Upper lobe of left lung (tissue), 6 donors: ENCODE measurements around the gene NREP. TPM values are rescaled to one million over a fixed set of nuclear protein-coding genes. Genes with fewer than 3 reads are reported as not detected.

Source experiments
- ATAC-seq, 2 donors: fragments of 200-7000 bp; cut with Tn5 transposase; one replicate each; pipeline ENCODE4 v1.9.1; 2022; ENCODE audit warnings: mild to moderate bottlenecking in 2 of 2, moderate library complexity in 2 of 2; ENCODE audit not compliant: low FRiP score in 2 of 2
- DNase-seq, 2 donors: peaks; one replicate each; pipeline ENCODE4 v3.0.0-alpha.2; 2019 to 2020
- H3K27ac ChIP-seq, 4 donors: fragments of 200-600 bp; sonication (generic); one replicate each; pipeline ENCODE4 v1.5.1; 2016 to 2019
- H3K27me3 ChIP-seq, 4 donors: fragments of 200-600 bp; sonication (generic); one replicate each; pipeline ENCODE4 v1.5.1; 2017 to 2019
- H3K36me3 ChIP-seq, 4 donors: fragments of 200-600 bp; sonication (generic); one replicate each; pipeline ENCODE4 v1.5.1; 2016 to 2019
- H3K4me1 ChIP-seq, 4 donors: fragments of 200-600 bp; sonication (generic); one replicate each; pipeline ENCODE4 v1.5.1; 2018 to 2019
- H3K4me3 ChIP-seq, 4 donors: fragments of 200-600 bp; sonication (generic); one replicate each; pipeline ENCODE4 v1.5.1; 2017 to 2019; ENCODE audit warnings: mild to moderate bottlenecking in 2 of 4, moderate library complexity in 1 of 4
- H3K9me3 ChIP-seq, 4 donors: fragments of 200-600 bp; sonication (generic); one replicate each; pipeline ENCODE4 v1.5.1; 2018 to 2019
- EP300 ChIP-seq, 4 donors: sonication (generic); formaldehyde crosslinking; IDR thresholded peaks; one replicate each; pipeline ENCODE4 v1.5.1; 2017; ENCODE audit warnings: antibody characterized with exemption in 4 of 4, control low read depth in 2 of 4
- POLR2A ChIP-seq, 4 donors: fragments of 450-650 bp; IDR thresholded peaks; one replicate each; pipeline ENCODE4 v1.5.1; 2016 to 2017; ENCODE audit warnings: antibody characterized with exemption in 4 of 4, mild to moderate bottlenecking in 2 of 4
- POLR2AphosphoS5 ChIP-seq, 2 donors: sonication (generic); formaldehyde crosslinking; IDR thresholded peaks; one replicate each; pipeline ENCODE4 v1.5.1; 2017; ENCODE audit warnings: antibody characterized with exemption in 2 of 2
- WGBS, 2 donors: methylation state at CpG; one replicate each; pipeline ENCODE4 v1.1.5; 2017 to 2018; 5-methylcytosine and 5-hydroxymethylcytosine counted together
- small RNA-seq, 4 donors: library from RNA; depleted of rRNA; stranded (forward); fragments of <200 nt; gene quantifications; one replicate each; pipeline ENCODE3, GENCODE V24; 2016
- total RNA-seq, 6 donors: library from RNA; depleted of rRNA in 4 of 6; stranded (reverse); fragments of >200 nt in 4 of 6; gene quantifications; one replicate each; pipeline versions ENCODE4 v1.1.0 to v1.2.1, GENCODE V29; 2016 to 2021
- TF ChIP-seq, protein P1 (sequence below), 6 experiments: fragments of 450-650 bp in 4 of 6; fragments of 200-600 bp in 2 of 6; sonication (generic) in 2 of 6; IDR thresholded peaks; one replicate each; pipeline ENCODE4 v1.5.1; 2016 to 2019; ENCODE audit warnings: antibody characterized with exemption in 6 of 6
- donor health status: DM: no; HTN: no; CAD: no; lungs with moderate emphysema.
- donor health status: DM: no; HTN: yes; CAD: no; lungs with severe emphysema.

NREP gene
- total RNA-seq, 6 donors from 2014 or later: 5.0 to 17.9 (median 12.5) TPM

- no peaks in the 10 kb centered on the region for H3K27me3 ChIP-seq
- H3K4me1 ChIP-seq: peaks cover 11 to 15% (median 14%) of the 10 kb centered on the region in 4 donors
- 75 to 82% methylated on average over 6 of the region's 6 CpGs for WGBS, 2 donors
- DNase-seq: no peak
- H3K36me3 ChIP-seq: no peaks in the 10 kb centered on the region
- no peaks in the 10 kb centered on the region for H3K9me3 ChIP-seq
- TF ChIP-seq POLR2AphosphoS5 (IDR thresholded peaks at IDR 0.05) (no peak), EP300 (IDR thresholded peaks at IDR 0.05) (no peak), POLR2A (IDR thresholded peaks at IDR 0.05) (no peak)
- TF ChIP-seq, protein P1, sequence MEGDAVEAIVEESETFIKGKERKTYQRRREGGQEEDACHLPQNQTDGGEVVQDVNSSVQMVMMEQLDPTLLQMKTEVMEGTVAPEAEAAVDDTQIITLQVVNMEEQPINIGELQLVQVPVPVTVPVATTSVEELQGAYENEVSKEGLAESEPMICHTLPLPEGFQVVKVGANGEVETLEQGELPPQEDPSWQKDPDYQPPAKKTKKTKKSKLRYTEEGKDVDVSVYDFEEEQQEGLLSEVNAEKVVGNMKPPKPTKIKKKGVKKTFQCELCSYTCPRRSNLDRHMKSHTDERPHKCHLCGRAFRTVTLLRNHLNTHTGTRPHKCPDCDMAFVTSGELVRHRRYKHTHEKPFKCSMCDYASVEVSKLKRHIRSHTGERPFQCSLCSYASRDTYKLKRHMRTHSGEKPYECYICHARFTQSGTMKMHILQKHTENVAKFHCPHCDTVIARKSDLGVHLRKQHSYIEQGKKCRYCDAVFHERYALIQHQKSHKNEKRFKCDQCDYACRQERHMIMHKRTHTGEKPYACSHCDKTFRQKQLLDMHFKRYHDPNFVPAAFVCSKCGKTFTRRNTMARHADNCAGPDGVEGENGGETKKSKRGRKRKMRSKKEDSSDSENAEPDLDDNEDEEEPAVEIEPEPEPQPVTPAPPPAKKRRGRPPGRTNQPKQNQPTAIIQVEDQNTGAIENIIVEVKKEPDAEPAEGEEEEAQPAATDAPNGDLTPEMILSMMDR (IDR thresholded peaks at IDR 0.05): no peak
- ATAC-seq: no peak
- no peak overlapping the region for H3K4me3 ChIP-seq
- H3K27ac ChIP-seq: peak overlapping the region in 1 of 4 donors; percentile 30
Observed at GRCh38 chr5:111682121-111682520, 74.9 kb downstream of the NREP start.

DNA sequence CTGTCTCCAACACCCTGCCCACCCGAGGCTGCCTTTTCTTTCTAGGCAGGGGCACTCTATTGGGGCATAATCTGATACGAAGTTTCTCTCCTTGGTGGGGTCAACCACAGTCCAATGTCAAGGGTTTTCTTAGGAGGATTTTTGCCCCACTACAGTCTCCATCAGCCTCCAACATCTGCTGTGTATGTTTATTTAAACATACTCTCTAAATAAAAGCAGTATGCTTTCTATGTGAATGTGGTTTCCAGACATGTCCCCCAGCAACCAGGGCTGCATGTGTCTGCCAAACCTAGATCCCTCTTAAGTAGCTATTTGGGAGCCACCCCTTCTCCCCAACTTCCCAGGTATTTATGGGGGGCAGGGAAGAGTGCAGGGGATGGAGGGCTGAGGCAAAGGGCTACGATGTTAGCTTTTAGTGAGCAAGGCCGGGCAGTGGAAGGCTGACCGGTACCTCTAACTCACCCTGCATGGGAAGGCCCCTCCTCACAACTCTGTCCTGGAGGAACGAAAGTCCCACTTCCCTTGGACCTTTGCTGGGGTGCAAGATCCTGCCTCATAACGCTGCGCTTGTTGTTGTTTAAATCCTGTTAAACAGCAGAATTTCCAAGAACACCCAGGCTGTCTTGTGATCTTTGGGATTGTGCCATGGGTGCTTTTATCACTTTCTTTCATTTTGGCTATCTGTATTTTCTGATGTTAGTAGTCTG is 75.4 kb downstream of the NREP start:
- TF ChIP-seq POLR2A (IDR thresholded peaks at IDR 0.05): no peak
- TF ChIP-seq, protein P1 (IDR thresholded peaks at IDR 0.05): no peak
- no peak for TF ChIP-seq EP300 (IDR thresholded peaks at IDR 0.05)
- no peak for TF ChIP-seq POLR2AphosphoS5 (IDR thresholded peaks at IDR 0.05)
- H3K4me1 ChIP-seq: peaks cover 11 to 15% (median 14%) of the 10 kb centered on the region in 4 donors
- no peaks in the 10 kb centered on the region for H3K9me3 ChIP-seq
- H3K4me3 ChIP-seq: no peak overlapping the region
- DNase-seq (no peak), ATAC-seq (peak in 1 of 2 donors; percentile 4)
- peak overlapping the region in 2 of 4 donors; percentile 2 to 30 for H3K27ac ChIP-seq
- no peaks in the 10 kb centered on the region for H3K27me3 ChIP-seq
- H3K36me3 ChIP-seq: no peaks in the 10 kb centered on the region
- WGBS, 2 donors: 55 to 71% methylated on average over 7 to 8 of the region's 8 CpGs

GRCh38 chr5:111680737-111681413 is 76.1 kb downstream of the NREP start:
- Histone ChIP-seq H3K27ac (peak overlapping the region in 3 of 4 donors; percentile 30 to 42 (median 32)), H3K9me3 (no peaks in the 10 kb centered on the region), H3K4me1 (peaks cover 11 to 15% (median 14%) of the 10 kb centered on the region in 4 donors), H3K27me3 (no peaks in the 10 kb centered on the region), H3K4me3 (no peak overlapping the region), H3K36me3 (no peaks in the 10 kb centered on the region)
- TF ChIP-seq POLR2AphosphoS5 (IDR thresholded peaks at IDR 0.05) (peak; percentile 8 to 41), EP300 (IDR thresholded peaks at IDR 0.05) (no peak)
- DNase-seq (peak in 1 of 2 donors; percentile 47), ATAC-seq (peak; percentile 47 to 75)
- WGBS, 2 donors: 17 to 23% methylated on average over 6 of the region's 6 CpGs

DNA sequence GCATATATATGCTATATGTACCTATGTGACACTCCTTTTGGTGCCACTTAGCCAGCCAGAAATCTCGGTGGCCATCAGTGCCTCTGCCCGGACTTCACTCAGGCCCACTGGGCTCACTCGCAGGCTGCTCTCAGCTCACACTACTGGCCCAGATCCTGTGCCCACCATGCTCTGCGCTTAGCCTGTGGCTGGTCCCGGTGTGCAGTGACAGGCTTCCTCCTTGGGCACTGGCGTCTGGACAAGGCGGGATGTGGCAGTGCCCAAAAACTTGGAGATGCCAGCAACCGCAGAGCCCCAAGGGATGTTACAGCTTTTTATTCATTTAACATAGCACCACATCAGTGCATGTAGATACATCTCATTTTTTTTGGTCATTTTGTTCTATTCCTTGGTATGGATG is 77.4 kb downstream of the NREP start:
- Histone ChIP-seq H3K27ac (no peak overlapping the region), H3K4me1 (peaks cover 11 to 15% (median 14%) of the 10 kb centered on the region in 4 donors), H3K4me3 (no peak overlapping the region), H3K27me3 (no peaks in the 10 kb centered on the region), H3K9me3 (no peaks in the 10 kb centered on the region), H3K36me3 (no peaks in the 10 kb centered on the region)
- DNase-seq (peak in 1 of 2 donors; percentile 39), ATAC-seq (peak in 1 of 2 donors; percentile 49)
- 93 to 96% methylated on average over 8 of the region's 8 CpGs for WGBS, 2 donors
- TF ChIP-seq, protein P1 (IDR thresholded peaks at IDR 0.05): no peak
- TF ChIP-seq POLR2AphosphoS5 (IDR thresholded peaks at IDR 0.05) (no peak), EP300 (IDR thresholded peaks at IDR 0.05) (no peak), POLR2A (IDR thresholded peaks at IDR 0.05) (no peak)

Small RNA genes within 50 kb of the gene (small RNA-seq; reads per million reads assigned to genes)
- 0 reads per million in 4 donors for gene RN7SKP57

Other genes starting within 250 kb of the NREP start
- gene STARD4, start 244.7 kb downstream of the NREP start, total RNA-seq: 10 to 100 TPM; 23.0 to 71.5 (median 41.8) TPM